Sigmoid colon (tissue), 4 donors: ENCODE measurements around the gene ZNF708.
A peak's percentile ranks its signal among the peaks of the same experiment; 100 is the strongest.

Experiments
- EP300 ChIP-seq, 4 donors: sonication (generic); formaldehyde crosslinking; IDR thresholded peaks; one replicate each; pipeline ENCODE4 v1.6.1; 2017; ENCODE audit warnings: antibody characterized with exemption in 4 of 4
- POLR2A ChIP-seq, 2 donors: fragments of 450-650 bp; IDR thresholded peaks; one replicate each; pipeline ENCODE4 v1.6.1; 2016; ENCODE audit warnings: antibody characterized with exemption in 2 of 2, mild to moderate bottlenecking in 2 of 2, moderate library complexity in 2 of 2
- TF ChIP-seq, protein P1 (sequence below), 4 experiments: fragments of 450-650 bp in 3 of 4; fragments of 200-600 bp in 1 of 4; IDR thresholded peaks; one replicate each; pipeline ENCODE4 v1.5.1; 2016 to 2019; ENCODE audit warnings: antibody characterized with exemption in 4 of 4, mild to moderate bottlenecking in 3 of 4, moderate library complexity in 2 of 4

- TF ChIP-seq, protein P1, sequence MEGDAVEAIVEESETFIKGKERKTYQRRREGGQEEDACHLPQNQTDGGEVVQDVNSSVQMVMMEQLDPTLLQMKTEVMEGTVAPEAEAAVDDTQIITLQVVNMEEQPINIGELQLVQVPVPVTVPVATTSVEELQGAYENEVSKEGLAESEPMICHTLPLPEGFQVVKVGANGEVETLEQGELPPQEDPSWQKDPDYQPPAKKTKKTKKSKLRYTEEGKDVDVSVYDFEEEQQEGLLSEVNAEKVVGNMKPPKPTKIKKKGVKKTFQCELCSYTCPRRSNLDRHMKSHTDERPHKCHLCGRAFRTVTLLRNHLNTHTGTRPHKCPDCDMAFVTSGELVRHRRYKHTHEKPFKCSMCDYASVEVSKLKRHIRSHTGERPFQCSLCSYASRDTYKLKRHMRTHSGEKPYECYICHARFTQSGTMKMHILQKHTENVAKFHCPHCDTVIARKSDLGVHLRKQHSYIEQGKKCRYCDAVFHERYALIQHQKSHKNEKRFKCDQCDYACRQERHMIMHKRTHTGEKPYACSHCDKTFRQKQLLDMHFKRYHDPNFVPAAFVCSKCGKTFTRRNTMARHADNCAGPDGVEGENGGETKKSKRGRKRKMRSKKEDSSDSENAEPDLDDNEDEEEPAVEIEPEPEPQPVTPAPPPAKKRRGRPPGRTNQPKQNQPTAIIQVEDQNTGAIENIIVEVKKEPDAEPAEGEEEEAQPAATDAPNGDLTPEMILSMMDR (IDR thresholded peaks at IDR 0.05), result no peak
- TF ChIP-seq POLR2A (IDR thresholded peaks at IDR 0.05) (peak; percentile 82 to 84), EP300 (IDR thresholded peaks at IDR 0.05) (no peak)
Measured at GRCh38 chr19:21328885-21329605, at the start of gene ZNF708.
